ENCODE data around the gene NAGLU. TPM values are rescaled to one million over a fixed set of nuclear protein-coding genes. Genes with fewer than 3 reads are reported as not detected.

NAGLU gene
- total RNA-seq, 1 donor from 2014 or later: 33.1 TPM

Other genes with a start within 250 kb of the NAGLU start
- gene STAT5A, start 247.7 kb upstream of the NAGLU start, total RNA-seq: 37.4 TPM
- 295 TPM for gene STAT3, start 147.8 kb upstream of the NAGLU start, total RNA-seq
- 177 TPM for gene CAVIN1, start 113.0 kb upstream of the NAGLU start, total RNA-seq
- 67.1 TPM for gene ATP6V0A1, start 77.4 kb upstream of the NAGLU start, total RNA-seq
- gene HSD17B1, start 16.7 kb downstream of the NAGLU start, total RNA-seq: 3.6 TPM
- 77.0 TPM for gene COASY, start 25.9 kb downstream of the NAGLU start, total RNA-seq
- gene MLX, start 30.9 kb downstream of the NAGLU start, total RNA-seq: 53.8 TPM
- 4.3 TPM for gene PSMC3IP, start 41.5 kb downstream of the NAGLU start, total RNA-seq
- 76.5 TPM for gene RETREG3, start 73.1 kb downstream of the NAGLU start, total RNA-seq
- gene TUBG1, start 73.4 kb downstream of the NAGLU start, total RNA-seq: 49.7 TPM
- 41.0 TPM for gene TUBG2, start 123.0 kb downstream of the NAGLU start, total RNA-seq
- 64.2 TPM for gene PLEKHH3, start 140.8 kb downstream of the NAGLU start, total RNA-seq
- 1.1 TPM for gene CCR10, start 145.6 kb downstream of the NAGLU start, total RNA-seq
- gene CNTNAP1, start 146.3 kb downstream of the NAGLU start, total RNA-seq: 15.3 TPM
- gene EZH1, start 208.8 kb downstream of the NAGLU start, total RNA-seq: 45.7 TPM
- gene RAMP2, start 225.0 kb downstream of the NAGLU start, total RNA-seq: 41.9 TPM
- gene VPS25, start 237.2 kb downstream of the NAGLU start, total RNA-seq: 54.0 TPM
- not detected for gene WNK4, start 244.4 kb downstream of the NAGLU start, total RNA-seq

All from ureter (tissue), 1 donor.